ENCODE data around the gene DIDO1.

Gene DIDO1

GRCh38 chr20:62947532-62948300 lies 21.4 kb upstream of the DIDO1 start:
- DNase-seq (ENCODE audit: low read depth), result no peak
- no peak for TF ChIP-seq CTCF (conservative IDR thresholded peaks at IDR 0.05; ENCODE audit: low read length)
- no peak overlapping the region for H3K4me3 ChIP-seq (ENCODE audit: low read length)

- no peak overlapping the region for H3K4me3 ChIP-seq (ENCODE audit: low read length)
- no peak for TF ChIP-seq CTCF (conservative IDR thresholded peaks at IDR 0.05; ENCODE audit: low read length)
- DNase-seq (ENCODE audit: low read depth), result no peak
Measured at GRCh38 chr20:62946918-62947317, 20.6 kb upstream of the DIDO1 start.

- TF ChIP-seq CTCF (conservative IDR thresholded peaks at IDR 0.05; ENCODE audit: low read length), result no peak
- H3K4me3 ChIP-seq (ENCODE audit: low read length), result no peak overlapping the region
Measured at GRCh38 chr20:62945771-62946339, 19.6 kb upstream of the DIDO1 start.

GRCh38 chr20:62944746-62945145 lies 18.4 kb upstream of the DIDO1 start:
- H3K4me3 ChIP-seq (ENCODE audit: low read length), result no peak overlapping the region
- no peak for TF ChIP-seq CTCF (conservative IDR thresholded peaks at IDR 0.05; ENCODE audit: low read length)
- DNase-seq (ENCODE audit: low read depth), result no peak

More at GRCh38 chr20:62945771-62946339, 19.6 kb upstream of the DIDO1 start:
- DNase-seq (ENCODE audit: low read depth), result no peak

- no peak for DNase-seq (ENCODE audit: low read depth)
- no peak for TF ChIP-seq CTCF (conservative IDR thresholded peaks at IDR 0.05; ENCODE audit: low read length)
- H3K4me3 ChIP-seq (ENCODE audit: low read length), result no peak overlapping the region
Measured at GRCh38 chr20:62944184-62944583, 17.9 kb upstream of the DIDO1 start.

GRCh38 chr20:62943396-62943795 lies 17.1 kb upstream of the DIDO1 start:
- no peak overlapping the region for H3K4me3 ChIP-seq (ENCODE audit: low read length)

More at GRCh38 chr20:62943396-62943795, 17.1 kb upstream of the DIDO1 start:
- no peak for DNase-seq (ENCODE audit: low read depth)
- TF ChIP-seq CTCF (conservative IDR thresholded peaks at IDR 0.05; ENCODE audit: low read length), result no peak
